CD14-positive monocyte (primary cell): ENCODE data around the gene KARS1. TPM values are rescaled to one million over a fixed set of nuclear protein-coding genes. Genes with fewer than 3 reads are reported as not detected.

Experiments used
- DNase-seq, 3 donors: peaks; one replicate each; pipeline ENCODE4 v3.0.0-alpha.2; 2011 to 2022
- H2AFZ ChIP-seq: 2 replicates; pipeline ENCODE4 v1.6.0; 2012; ENCODE audit warnings: mild to moderate bottlenecking, low read depth, low read length, inconsistent platforms; ENCODE audit not compliant: insufficient read depth, poor library complexity, severe bottlenecking
- H3K27ac ChIP-seq, 2 donors: 1 replicate in 1 of 2; 2 replicates in 1 of 2; pipeline ENCODE4 v1.5.1; 2012 to 2013; ENCODE audit warnings: low read length in 2 of 2, control low read depth in 1 of 2, inconsistent platforms in 1 of 2, low read depth in 1 of 2, mild to moderate bottlenecking in 1 of 2
- H3K27me3 ChIP-seq, 2 donors: one replicate each; pipeline versions ENCODE4 v1.6.0 to v1.6.1; 2011 to 2013; ENCODE audit warnings: low read length in 2 of 2; ENCODE audit not compliant: control insufficient read depth in 2 of 2, insufficient read depth in 2 of 2
- H3K36me3 ChIP-seq, 2 donors: replicated peaks in 1 of 2; 1 replicate in 1 of 2; 2 replicates in 1 of 2; pipeline versions ENCODE4 v1.5.1 to v1.6.1; 2012 to 2013; ENCODE audit warnings: low read length in 2 of 2, control low read depth in 1 of 2, inconsistent platforms in 1 of 2, mild to moderate bottlenecking in 1 of 2; ENCODE audit not compliant: insufficient read depth in 2 of 2, control insufficient read depth in 1 of 2
- H3K4me1 ChIP-seq, 2 donors: 1 replicate in 1 of 2; 2 replicates in 1 of 2; pipeline versions ENCODE4 v1.5.1 to v1.6.1; 2012 to 2013; ENCODE audit warnings: low read length in 2 of 2, control low read depth in 1 of 2, inconsistent platforms in 1 of 2, mild to moderate bottlenecking in 1 of 2, moderate library complexity in 1 of 2; ENCODE audit not compliant: insufficient read depth in 2 of 2, control insufficient read depth in 1 of 2
- H3K4me2 ChIP-seq: replicated peaks from 2 replicates; pipeline ENCODE3; 2012; ENCODE audit warnings: low read length, moderate library complexity, mild to moderate bottlenecking; ENCODE audit not compliant: poor library complexity, severe bottlenecking; ENCODE audit errors: extremely low read depth
- H3K4me3 ChIP-seq, 3 experiments: fragments of 200-600 bp in 1 of 3; sonication (generic) in 1 of 3; replicated peaks in 1 of 3; 1 replicate in 2 of 3; 2 replicates in 1 of 3; pipeline ENCODE4 v1.5.1; 2011 to 2013; ENCODE audit warnings: low read length in 3 of 3, mild to moderate bottlenecking in 3 of 3, control low read depth in 2 of 3, low read depth in 2 of 3, inconsistent platforms in 1 of 3, moderate library complexity in 1 of 3
- H3K79me2 ChIP-seq: 2 replicates; pipeline ENCODE4 v1.6.0; 2012; ENCODE audit warnings: mild to moderate bottlenecking, control low read depth, inconsistent platforms, low read length, moderate library complexity; ENCODE audit not compliant: insufficient read depth
- H3K9ac ChIP-seq: 2 replicates; pipeline ENCODE4 v1.6.0; 2017; ENCODE audit warnings: low read length, mild to moderate bottlenecking; ENCODE audit not compliant: insufficient read depth, poor library complexity, severe bottlenecking
- H3K9me3 ChIP-seq, 2 donors: replicated peaks in 1 of 2; 1 replicate in 1 of 2; 2 replicates in 1 of 2; pipeline versions ENCODE4 v1.5.1 to v1.6.1; 2012 to 2013; ENCODE audit warnings: low read length in 2 of 2, control low read depth in 1 of 2; ENCODE audit not compliant: control insufficient read depth in 1 of 2, insufficient read depth in 1 of 2
- H4K20me1 ChIP-seq: 2 replicates; pipeline ENCODE4 v1.6.0; 2012; ENCODE audit warnings: mild to moderate bottlenecking, low read length, control low read depth, moderate library complexity; ENCODE audit not compliant: insufficient read depth
- H3K27ac Mint-ChIP-seq, 7 donors: one replicate each; pipeline ENCODE4 v1.8.0; 2020; ENCODE audit warnings: mild to moderate bottlenecking in 7 of 7, mixed read lengths in 7 of 7, moderate library complexity in 6 of 7, inconsistent platforms in 2 of 7
- H3K27me3 Mint-ChIP-seq, 3 donors: one replicate each; pipeline ENCODE4 v1.8.0; 2021 to 2022; ENCODE audit warnings: low read depth in 3 of 3, mild to moderate bottlenecking in 3 of 3, mixed read lengths in 3 of 3, moderate library complexity in 3 of 3, inconsistent platforms in 1 of 3
- H3K36me3 Mint-ChIP-seq, 2 donors: one replicate each; pipeline ENCODE4 v1.8.0; 2020; ENCODE audit warnings: mixed read lengths in 2 of 2, inconsistent platforms in 1 of 2, mild to moderate bottlenecking in 1 of 2
- H3K4me1 Mint-ChIP-seq: one replicate; pipeline ENCODE4 v1.8.0; 2020; ENCODE audit warnings: mild to moderate bottlenecking, mixed read lengths
- H3K4me3 Mint-ChIP-seq, 2 donors: one replicate each; pipeline ENCODE4 v1.8.0; 2020; ENCODE audit warnings: mild to moderate bottlenecking in 2 of 2, mixed read lengths in 2 of 2, moderate library complexity in 1 of 2
- H3K9me3 Mint-ChIP-seq, 7 donors: one replicate each; pipeline ENCODE4 v1.8.0; 2020 to 2022; ENCODE audit warnings: mixed read lengths in 7 of 7, mild to moderate bottlenecking in 6 of 7, moderate library complexity in 6 of 7, inconsistent platforms in 2 of 7
- CTCF ChIP-seq: fragments of 200-600 bp; IDR thresholded peaks from one replicate; pipeline ENCODE4 v1.8.0; 2022; ENCODE audit warnings: antibody characterized with exemption, mild to moderate bottlenecking
- WGBS: methylation state at CpG from one replicate; pipeline ENCODE4 v1.1.5; 2013; ENCODE audit warnings: missing lambda C conversion rate; ENCODE audit not compliant: insufficient coverage; 5-methylcytosine and 5-hydroxymethylcytosine counted together
- intact Hi-C, 2 donors: fragments of 100-400 bp; cut with micrococcal nuclease; formaldehyde crosslinking; loops; one replicate each; pipeline versions ENCODE4 v1.15.0 to v1.15.1; 2023
- polyA plus RNA-seq, 3 donors: library from polyadenylated mRNA; depleted of rRNA in 1 of 3; unstranded in 2 of 3; stranded (reverse) in 1 of 3; fragments of 300-500 nt in 2 of 3; fragments of >200 nt in 1 of 3; fragmentation: Illumina TruSeq in 2 of 3; gene quantifications; 1 replicate in 2 of 3; 2 replicates in 1 of 3; pipeline ENCODE4 v1.2.3, GENCODE V29; 2012 to 2021

KARS1 gene
- polyA plus RNA-seq, 3 donors: 66.1 to 150 (median 116) TPM

GRCh38 chr16:75647112-75647491, 363 bp downstream of the KARS1 start:
- peak overlapping the region; percentile 89 to 97 for H3K27ac ChIP-seq
- H3K9me3 ChIP-seq: no peaks in the 10 kb centered on the region
- DNase-seq: no peak
- H3K27me3 Mint-ChIP-seq: no peaks in the 10 kb centered on the region
- H3K27me3 ChIP-seq: no peaks in the 10 kb centered on the region
- H3K4me3 ChIP-seq: peak overlapping the region; percentile 90 to 95 (median 92)
- peak overlapping the region; percentile 92 to 97 (median 95) for H3K27ac Mint-ChIP-seq
- H3K36me3 ChIP-seq: peaks cover 26 to 36% of the 10 kb centered on the region in 2 donors
- WGBS: under 1% methylated on average over 14 of the region's 18 CpGs
- H2AFZ ChIP-seq: peak overlapping the region; percentile 95
- H3K4me1 Mint-ChIP-seq: peaks cover 36% of the 10 kb centered on the region
- peaks cover 25 to 33% of the 10 kb centered on the region in 2 donors for H3K36me3 Mint-ChIP-seq
- no peak for TF ChIP-seq CTCF
- peaks cover 34 to 43% of the 10 kb centered on the region in 2 donors for H3K4me1 ChIP-seq
- peak overlapping the region; percentile 92 for H3K9ac ChIP-seq
- peak overlapping the region; percentile 88 for H3K4me2 ChIP-seq
- H3K4me3 Mint-ChIP-seq: peak overlapping the region; percentile 96 to 97
- H4K20me1 ChIP-seq: peaks cover 49% of the 10 kb centered on the region
- H3K79me2 ChIP-seq: peaks cover 99% of the 10 kb centered on the region
- H3K9me3 Mint-ChIP-seq: peaks cover 0 to 4% (median 0%) of the 10 kb centered on the region in 7 donors
- intact Hi-C loops: loop anchor here (1.0 to 5.0 kb wide), 3 partner anchors 24 to 185 kb away; partner anchors contain the start of genes ADAT1 (in 2 of the 2) and TMEM170A (in 1 of the 2)

- H3K9me3 ChIP-seq: no peaks in the 10 kb centered on the region
- Mint-ChIP-seq H3K27me3 (no peaks in the 10 kb centered on the region), H3K36me3 (peaks cover 49 to 60% of the 10 kb centered on the region in 2 donors), H3K9me3 (no peaks in the 10 kb centered on the region), H3K4me1 (peaks cover 10% of the 10 kb centered on the region), H3K27ac (peak overlapping the region in 1 of 7 donors; percentile 20), H3K4me3 (no peak overlapping the region)
- no peak overlapping the region for H3K27ac ChIP-seq
- peaks cover 49 to 63% of the 10 kb centered on the region in 2 donors for H3K36me3 ChIP-seq
- intact Hi-C loops: loop anchor here in 1 of 2 donors (5.0 kb wide), 1 partner anchor 182 kb away; the partner anchor contains the start of gene TMEM170A
- WGBS: 100% methylated on average over 2 of the region's 7 CpGs
- H4K20me1 ChIP-seq: peaks cover 45% of the 10 kb centered on the region
- H3K4me2 ChIP-seq: no peak overlapping the region
- H3K4me1 ChIP-seq: peaks cover 10 to 16% of the 10 kb centered on the region in 2 donors
- DNase-seq: no peak
- TF ChIP-seq CTCF: no peak
- no peak overlapping the region for H2AFZ ChIP-seq
- peaks cover 79% of the 10 kb centered on the region for H3K79me2 ChIP-seq
- H3K9ac ChIP-seq: no peak overlapping the region
- no peak overlapping the region for H3K4me3 ChIP-seq
- H3K27me3 ChIP-seq: no peaks in the 10 kb centered on the region
These were observed 3.0 kb downstream of the KARS1 start for GRCh38 chr16:75644240-75645012.
